Measurements from ENCODE around the gene SLC25A11.
"Not testable (repeated sequence)": the region's sequence is repeated elsewhere in the genome, so short reads cannot be mapped to it uniquely, and the experiment has no call there.

The SLC25A11 gene

GRCh38 chr17:4919511-4920047, 20.3 kb downstream of the SLC25A11 start:
- no peak for DNase-seq

- DNase-seq, result not testable (repeated sequence)
Observed at GRCh38 chr17:4914551-4914950, 25.3 kb downstream of the SLC25A11 start.

GRCh38 chr17:4913994-4914393, 25.9 kb downstream of the SLC25A11 start:
- no peak for DNase-seq

GRCh38 chr17:4908711-4909496, 30.9 kb downstream of the SLC25A11 start:
- peak; percentile 79 to 84 for DNase-seq

GRCh38 chr17:4908301-4908700, 31.5 kb downstream of the SLC25A11 start:
- DNase-seq, result peak; percentile 30 to 38

- DNase-seq, result not testable (repeated sequence)
Observed at GRCh38 chr17:4906642-4907041, 33.2 kb downstream of the SLC25A11 start.

- peak; percentile 81 to 83 for DNase-seq
Observed at GRCh38 chr17:4903051-4903818, 36.6 kb downstream of the SLC25A11 start, which contains the start of gene CHRNE. Gene CHRNE, minus strand, starts transcription at chr17:4903098. Its CDS starts 35 bp downstream, at chr17:4903063.

DNA sequence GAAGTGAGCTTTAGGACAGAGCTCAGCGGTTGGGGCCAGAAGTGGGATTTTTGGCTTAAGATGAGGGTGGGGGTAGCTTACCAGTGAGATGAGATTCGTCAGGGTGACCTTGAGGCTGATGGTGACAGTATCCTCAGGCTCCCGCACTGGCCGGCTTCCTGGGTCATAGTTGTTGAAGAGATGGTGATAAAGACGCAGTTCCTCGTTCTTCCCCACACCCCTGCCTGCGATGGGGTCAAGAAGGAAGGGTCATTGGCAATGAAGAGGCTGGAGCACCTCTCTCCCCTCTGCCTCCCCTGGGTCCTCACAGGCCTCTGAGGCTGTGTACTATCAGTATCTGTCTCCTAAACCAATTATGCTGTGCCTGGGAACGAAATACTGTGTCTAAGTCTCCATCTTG, 37.3 kb downstream of the SLC25A11 start:
- DNase-seq, result no peak

DNA sequence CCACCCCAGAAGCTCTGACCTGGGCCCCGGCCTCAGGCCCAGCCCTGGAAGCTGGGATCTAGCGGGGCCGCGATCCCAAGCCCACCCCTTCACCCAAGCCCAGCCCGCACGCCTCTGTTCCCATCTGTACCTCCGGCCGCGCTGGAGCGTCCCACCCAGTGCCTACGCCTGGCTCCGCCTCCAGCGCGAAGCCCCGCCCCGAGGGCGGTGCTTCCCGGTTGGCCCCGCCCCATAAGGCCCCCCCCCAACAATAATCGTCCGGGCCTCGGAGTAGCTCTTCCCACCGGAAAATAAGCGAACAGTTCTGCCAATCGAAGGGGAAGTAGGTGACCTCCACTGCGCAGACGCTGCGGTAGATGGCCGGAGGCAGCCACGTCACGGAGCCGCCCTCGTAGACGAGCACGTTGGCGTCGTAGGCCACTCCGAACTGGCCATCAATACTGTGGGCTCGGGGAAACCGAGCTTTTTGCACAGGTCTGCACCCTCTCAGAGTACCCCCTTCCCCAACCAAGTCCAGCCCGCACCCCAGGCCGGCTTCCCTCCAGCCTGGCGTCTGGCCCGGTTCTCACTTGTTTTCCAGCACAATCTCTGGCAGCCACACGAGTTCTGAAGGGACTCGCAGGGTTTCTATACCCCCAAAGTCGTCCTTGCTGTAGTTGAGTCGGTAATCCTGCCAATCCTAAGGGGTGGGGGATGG, 38.0 kb downstream of the SLC25A11 start:
- peak; percentile 37 to 50 for DNase-seq

GRCh38 chr17:4901108-4901647, 38.7 kb downstream of the SLC25A11 start:
- peak in 1 of 2 experiments; percentile 39 for DNase-seq

GRCh38 chr17:4900231-4901107, 39.4 kb downstream of the SLC25A11 start:
- DNase-seq, result peak; percentile 55 to 57

DNA sequence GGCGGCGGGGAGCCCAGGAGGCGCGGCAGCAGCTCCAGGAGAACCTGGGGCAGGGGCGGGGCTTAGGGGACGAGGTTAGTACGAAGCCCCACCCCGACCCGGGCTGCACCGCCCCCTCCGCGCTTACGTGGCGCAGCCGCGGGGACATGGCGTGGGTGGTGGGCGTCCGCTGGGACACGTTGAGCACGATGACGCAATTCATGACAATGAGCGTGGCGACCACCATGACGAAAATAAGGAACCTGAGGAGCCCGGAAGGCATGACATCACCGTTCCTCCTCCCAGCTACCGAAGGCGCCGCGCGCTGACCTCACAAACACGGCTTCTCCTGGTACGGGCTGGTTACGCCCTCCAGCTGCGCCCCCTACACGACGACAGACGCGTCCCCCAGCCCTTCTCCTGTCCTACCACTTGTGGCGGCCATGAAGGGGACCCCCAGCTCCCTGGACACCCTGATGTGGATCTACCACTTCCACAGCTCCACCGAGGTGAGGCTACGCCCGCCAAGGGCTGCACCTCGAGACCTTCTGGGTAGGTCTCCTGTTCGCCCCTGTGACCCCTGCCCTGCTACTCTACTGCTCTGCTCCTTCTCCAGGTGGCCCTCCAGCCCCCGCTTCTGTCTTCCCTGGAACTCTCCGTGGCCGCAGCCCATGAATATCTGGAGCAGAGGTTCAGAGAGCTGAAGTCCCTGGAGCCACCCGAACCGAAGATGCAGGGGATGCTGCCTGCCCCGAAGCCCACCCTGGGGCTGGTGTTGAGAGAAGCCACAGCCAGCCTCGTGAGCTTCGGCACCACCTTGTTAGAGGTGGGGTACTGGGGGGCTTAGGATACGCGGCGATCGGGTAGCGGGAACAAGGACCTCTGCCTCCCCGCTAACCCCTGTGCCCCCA, 40.3 kb downstream of the SLC25A11 start, which contains the start of gene C17orf107:
C17orf107 (plus strand) TSS at position 196 of the 890 bp plus-strand sequence; CDS start at position 423, 227 bp downstream.
- peak; percentile 98 for DNase-seq

DNA sequence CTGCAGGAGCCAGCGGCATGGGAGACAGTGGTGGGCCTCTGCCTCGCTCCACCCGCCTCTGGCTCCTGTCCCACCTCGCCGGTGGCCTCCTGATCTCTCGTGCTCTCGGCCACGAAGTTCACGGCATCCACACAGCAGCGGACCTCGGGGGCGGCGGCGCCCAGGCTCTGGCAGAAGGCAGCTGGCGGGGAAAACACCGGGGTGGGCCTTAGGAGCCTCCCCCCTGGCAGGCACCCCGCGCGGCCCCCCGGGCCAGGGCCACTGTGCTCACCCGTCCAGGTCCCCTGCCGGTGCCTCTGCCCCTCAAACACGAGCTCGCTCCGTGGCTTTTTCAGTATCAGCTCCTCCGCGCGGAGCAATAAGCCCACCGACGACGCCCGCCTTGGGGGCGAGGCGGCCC, 40.9 kb downstream of the SLC25A11 start:
- DNase-seq, result no peak

DNA sequence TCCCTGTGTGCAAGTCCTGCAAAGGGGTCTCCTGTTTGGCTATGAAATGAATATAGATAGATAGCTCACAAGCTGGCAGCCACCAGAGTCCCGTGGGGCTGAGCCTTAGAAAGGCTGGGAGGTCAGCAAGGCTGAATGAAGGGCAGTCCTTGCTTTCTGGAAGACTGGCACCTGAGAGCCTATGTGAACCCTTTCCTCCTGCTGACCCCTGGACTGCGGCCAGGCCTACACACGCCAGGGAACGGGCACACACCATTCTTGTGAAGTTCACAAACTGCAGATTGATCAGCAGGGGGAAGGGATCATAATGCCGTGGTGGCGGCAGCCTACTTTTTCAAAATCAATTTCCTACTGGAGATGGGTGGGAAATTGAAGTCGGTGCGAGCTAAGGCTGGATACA, 41.5 kb downstream of the SLC25A11 start:
- no peak for DNase-seq

GRCh38 chr17:4897785-4898184, 42.1 kb downstream of the SLC25A11 start:
- DNase-seq, result no peak

GRCh38 chr17:4897198-4897687, 42.6 kb downstream of the SLC25A11 start:
- no peak for DNase-seq

GRCh38 chr17:4896332-4897197, 43.3 kb downstream of the SLC25A11 start:
- DNase-seq, result no peak

- DNase-seq, result no peak
Observed at GRCh38 chr17:4895657-4896331, 44.1 kb downstream of the SLC25A11 start.

GRCh38 chr17:4895121-4895520, 44.7 kb downstream of the SLC25A11 start:
- no peak for DNase-seq

Data from activated T-cell treated with anti-CD3 and anti-CD28 coated beads, Interleukin-2, amount 50 U/mL, for 48 hours (primary cell).